GM08714 (cell line): Measurements from ENCODE around the gene LRRC18.

ENCODE experiments used
- H3K4me3 ChIP-seq: fragments of 200-500 bp; sonication (Bioruptor generic); 2 replicates; pipeline ENCODE4 v1.5.1; 2014; ENCODE audit warnings: mild to moderate bottlenecking, low read length, inconsistent platforms
- ZNF274 ChIP-seq: IDR thresholded peaks from 2 replicates; pipeline ENCODE4 v1.6.1; 2012; ENCODE audit warnings: mild to moderate bottlenecking, low read depth, low read length

The LRRC18 gene

GRCh38 chr10:48907730-48908129 is 31.9 kb downstream of the LRRC18 start:
- no peak for TF ChIP-seq ZNF274

GRCh38 chr10:48906841-48907240 is 32.8 kb downstream of the LRRC18 start:
- H3K4me3 ChIP-seq, result no peak overlapping the region

More at GRCh38 chr10:48907730-48908129, 31.9 kb downstream of the LRRC18 start:
- H3K4me3 ChIP-seq, result no peak overlapping the region

GRCh38 chr10:48905311-48905710 is 34.3 kb downstream of the LRRC18 start:
- TF ChIP-seq ZNF274, result no peak
- H3K4me3 ChIP-seq, result no peak overlapping the region

More at GRCh38 chr10:48906841-48907240, 32.8 kb downstream of the LRRC18 start:
- no peak for TF ChIP-seq ZNF274

GRCh38 chr10:48904861-48905260 is 34.8 kb downstream of the LRRC18 start:
- no peak overlapping the region for H3K4me3 ChIP-seq
- no peak for TF ChIP-seq ZNF274

- TF ChIP-seq ZNF274, result no peak
- no peak overlapping the region for H3K4me3 ChIP-seq
Observed at GRCh38 chr10:48903151-48903550, 36.5 kb downstream of the LRRC18 start.

GRCh38 chr10:48902096-48902495 is 37.5 kb downstream of the LRRC18 start:
- no peak overlapping the region for H3K4me3 ChIP-seq
- TF ChIP-seq ZNF274, result no peak

- TF ChIP-seq ZNF274, result no peak
- H3K4me3 ChIP-seq, result no peak overlapping the region
Observed at GRCh38 chr10:48901319-48901718, 38.3 kb downstream of the LRRC18 start.

- H3K4me3 ChIP-seq, result no peak overlapping the region
Observed at GRCh38 chr10:48900371-48900801, 39.3 kb downstream of the LRRC18 start.

GRCh38 chr10:48899781-48900180 is 39.9 kb downstream of the LRRC18 start:
- no peak for TF ChIP-seq ZNF274
- H3K4me3 ChIP-seq, result no peak overlapping the region

More at GRCh38 chr10:48900371-48900801, 39.3 kb downstream of the LRRC18 start:
- TF ChIP-seq ZNF274, result no peak

- TF ChIP-seq ZNF274, result no peak
- H3K4me3 ChIP-seq, result no peak overlapping the region
Observed at GRCh38 chr10:48898426-48898825, 41.2 kb downstream of the LRRC18 start.

GRCh38 chr10:48897441-48897790 is 42.2 kb downstream of the LRRC18 start:
- no peak overlapping the region for H3K4me3 ChIP-seq
- no peak for TF ChIP-seq ZNF274

- H3K4me3 ChIP-seq, result no peak overlapping the region
- no peak for TF ChIP-seq ZNF274
Observed at GRCh38 chr10:48896756-48897440, 42.7 kb downstream of the LRRC18 start.

GRCh38 chr10:48895803-48896195 is 43.8 kb downstream of the LRRC18 start:
- no peak for TF ChIP-seq ZNF274

GRCh38 chr10:48894911-48895802 is 44.5 kb downstream of the LRRC18 start:
- TF ChIP-seq ZNF274, result no peak
- no peak overlapping the region for H3K4me3 ChIP-seq

More at GRCh38 chr10:48895803-48896195, 43.8 kb downstream of the LRRC18 start:
- H3K4me3 ChIP-seq, result no peak overlapping the region

- no peak overlapping the region for H3K4me3 ChIP-seq
- no peak for TF ChIP-seq ZNF274
Observed at GRCh38 chr10:48890888-48891850, 48.5 kb downstream of the LRRC18 start.
